ENCODE measurements around the gene STXBP5. TPM values are rescaled to one million over a fixed set of nuclear protein-coding genes. Genes with fewer than 3 reads are reported as not detected.

STXBP5 gene
- total RNA-seq, 2 donors from 2014 or later: 25.9 to 30.3 TPM

DNA sequence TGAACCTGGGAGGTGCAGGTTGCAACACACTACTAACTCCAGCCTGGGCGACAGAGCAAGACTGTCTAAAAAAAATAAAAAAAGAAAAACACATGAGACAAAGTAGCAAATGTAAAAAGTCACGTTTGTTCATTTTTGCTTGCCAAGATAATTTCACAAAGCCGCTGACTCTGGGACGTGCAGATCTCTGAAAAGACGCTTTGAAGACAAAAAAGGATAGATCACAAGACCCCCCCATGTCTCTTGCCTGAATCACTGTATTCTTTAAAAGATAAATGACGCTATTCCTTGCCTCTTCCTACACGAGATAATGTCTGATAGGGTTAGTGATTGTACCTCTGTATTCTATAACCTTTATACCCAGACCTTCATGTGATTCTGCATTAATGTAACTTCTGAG is 23.3 kb upstream of the STXBP5 start:
- H3K4me1 ChIP-seq: peaks cover 43% of the 10 kb centered on the region
- H3K4me3 ChIP-seq: no peak overlapping the region
- DNase-seq (no peak), ATAC-seq (no peak)
- no peaks in the 10 kb centered on the region for H3K36me3 ChIP-seq (replicated peaks in 1 of 2; ENCODE audit: insufficient read depth in 1 of 2, low read depth in 2 of 2)
- no peak overlapping the region for H3K27ac ChIP-seq
- no peaks in the 10 kb centered on the region for H3K9me3 ChIP-seq
- WGBS, 2 donors: 84 to 89% methylated on average over 7 of the region's 7 CpGs
- H3K27me3 ChIP-seq: no peaks in the 10 kb centered on the region
- intact Hi-C loops (cut with DNase I): no loop called here
- no peak for TF ChIP-seq POLR2A (IDR thresholded peaks at IDR 0.05)
- TF ChIP-seq, protein P1, sequence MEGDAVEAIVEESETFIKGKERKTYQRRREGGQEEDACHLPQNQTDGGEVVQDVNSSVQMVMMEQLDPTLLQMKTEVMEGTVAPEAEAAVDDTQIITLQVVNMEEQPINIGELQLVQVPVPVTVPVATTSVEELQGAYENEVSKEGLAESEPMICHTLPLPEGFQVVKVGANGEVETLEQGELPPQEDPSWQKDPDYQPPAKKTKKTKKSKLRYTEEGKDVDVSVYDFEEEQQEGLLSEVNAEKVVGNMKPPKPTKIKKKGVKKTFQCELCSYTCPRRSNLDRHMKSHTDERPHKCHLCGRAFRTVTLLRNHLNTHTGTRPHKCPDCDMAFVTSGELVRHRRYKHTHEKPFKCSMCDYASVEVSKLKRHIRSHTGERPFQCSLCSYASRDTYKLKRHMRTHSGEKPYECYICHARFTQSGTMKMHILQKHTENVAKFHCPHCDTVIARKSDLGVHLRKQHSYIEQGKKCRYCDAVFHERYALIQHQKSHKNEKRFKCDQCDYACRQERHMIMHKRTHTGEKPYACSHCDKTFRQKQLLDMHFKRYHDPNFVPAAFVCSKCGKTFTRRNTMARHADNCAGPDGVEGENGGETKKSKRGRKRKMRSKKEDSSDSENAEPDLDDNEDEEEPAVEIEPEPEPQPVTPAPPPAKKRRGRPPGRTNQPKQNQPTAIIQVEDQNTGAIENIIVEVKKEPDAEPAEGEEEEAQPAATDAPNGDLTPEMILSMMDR (IDR thresholded peaks at IDR 0.05): no peak

DNA sequence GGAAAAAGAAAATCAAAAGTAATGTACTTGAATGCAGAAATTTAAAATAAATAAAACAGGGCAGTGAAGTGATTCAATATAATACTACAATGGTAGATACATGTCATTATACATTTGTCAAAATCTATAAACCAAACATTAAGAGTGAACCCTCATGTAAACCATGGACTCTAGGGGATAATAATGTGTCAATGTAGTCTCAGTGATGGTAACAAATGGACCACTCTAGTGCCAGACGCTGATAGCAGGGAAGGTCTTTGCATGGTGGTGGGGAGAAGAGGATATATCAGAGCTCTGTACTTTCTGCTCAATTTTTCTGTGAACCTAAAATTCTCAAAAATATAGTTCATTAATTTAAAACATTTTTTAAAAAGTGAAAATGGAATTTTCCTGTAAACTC is 19.8 kb upstream of the STXBP5 start:
- Histone ChIP-seq H3K27ac (no peak overlapping the region), H3K4me3 (no peak overlapping the region), H3K27me3 (no peaks in the 10 kb centered on the region), H3K36me3 (replicated peaks in 1 of 2; ENCODE audit: insufficient read depth in 1 of 2, low read depth in 2 of 2) (no peaks in the 10 kb centered on the region), H3K9me3 (no peaks in the 10 kb centered on the region), H3K4me1 (peaks cover 10% of the 10 kb centered on the region)
- TF ChIP-seq, protein P1 (IDR thresholded peaks at IDR 0.05): no peak
- TF ChIP-seq POLR2A (IDR thresholded peaks at IDR 0.05): no peak
- no peak for ATAC-seq
- DNase-seq: no peak
- intact Hi-C loops (cut with DNase I): no loop called here
- 96 to 97% methylated on average over 1 of the region's 1 CpG for WGBS, 2 donors

DNA sequence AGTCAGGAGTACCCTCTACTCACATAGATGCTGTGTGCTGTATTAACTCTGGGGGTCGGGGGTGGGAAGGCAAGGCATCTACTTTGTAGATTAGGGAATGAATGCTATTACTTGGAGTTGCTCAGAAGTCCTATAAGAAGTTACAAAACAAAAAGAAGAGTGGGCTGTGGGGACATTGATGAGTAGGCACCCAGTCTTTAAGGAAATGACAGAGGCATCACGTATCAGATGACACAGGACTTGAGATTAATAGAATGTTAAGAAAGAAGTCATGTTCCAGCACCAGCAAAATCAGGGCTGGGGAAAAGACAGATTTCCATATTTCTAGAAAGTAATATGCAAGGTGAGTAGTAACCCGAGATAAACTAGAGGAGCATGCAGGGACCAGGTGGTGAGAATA is 19.0 kb upstream of the STXBP5 start:
- Histone ChIP-seq H3K36me3 (replicated peaks in 1 of 2; ENCODE audit: insufficient read depth in 1 of 2, low read depth in 2 of 2) (no peaks in the 10 kb centered on the region), H3K27me3 (no peaks in the 10 kb centered on the region), H3K4me3 (no peak overlapping the region), H3K27ac (no peak overlapping the region), H3K9me3 (no peaks in the 10 kb centered on the region), H3K4me1 (peaks cover 1% of the 10 kb centered on the region)
- no peak for ATAC-seq
- intact Hi-C loops (cut with DNase I): no loop called here
- no peak for DNase-seq
- TF ChIP-seq, protein P1 (IDR thresholded peaks at IDR 0.05): no peak
- TF ChIP-seq POLR2A (IDR thresholded peaks at IDR 0.05): no peak
- 91% methylated on average over 3 of the region's 3 CpGs for WGBS, 2 donors

DNA sequence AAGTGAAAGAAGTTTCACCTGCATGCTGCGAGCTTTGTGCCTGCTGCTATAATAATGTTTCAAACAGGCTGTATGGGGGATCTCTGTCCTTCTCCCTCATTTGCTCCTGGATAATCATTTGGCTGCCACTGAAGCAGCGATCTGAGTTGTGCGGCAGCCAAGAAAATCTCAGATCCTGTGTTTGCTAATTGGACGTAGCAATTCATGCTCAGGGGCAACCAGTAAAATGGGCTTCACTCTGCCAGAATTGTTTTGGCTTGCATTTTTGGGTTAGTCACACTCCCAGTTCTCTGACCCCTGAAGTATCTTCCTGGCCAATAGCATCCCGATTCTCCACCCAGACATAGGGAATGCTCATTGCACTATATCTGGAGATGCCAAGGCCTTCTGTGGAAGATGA is 13.7 kb upstream of the STXBP5 start:
- Histone ChIP-seq H3K36me3 (replicated peaks in 1 of 2; ENCODE audit: insufficient read depth in 1 of 2, low read depth in 2 of 2) (no peaks in the 10 kb centered on the region), H3K4me3 (no peak overlapping the region), H3K4me1 (peaks cover 12% of the 10 kb centered on the region), H3K27me3 (no peaks in the 10 kb centered on the region), H3K27ac (no peak overlapping the region), H3K9me3 (no peaks in the 10 kb centered on the region)
- intact Hi-C loops (cut with DNase I): no loop called here
- DNase-seq: peak in 1 of 4 donors; percentile 32
- WGBS, 2 donors: 42 to 46% methylated on average over 5 of the region's 5 CpGs
- TF ChIP-seq, protein P1 (IDR thresholded peaks at IDR 0.05): no peak
- no peak for TF ChIP-seq POLR2A (IDR thresholded peaks at IDR 0.05)
- no peak for ATAC-seq

DNA sequence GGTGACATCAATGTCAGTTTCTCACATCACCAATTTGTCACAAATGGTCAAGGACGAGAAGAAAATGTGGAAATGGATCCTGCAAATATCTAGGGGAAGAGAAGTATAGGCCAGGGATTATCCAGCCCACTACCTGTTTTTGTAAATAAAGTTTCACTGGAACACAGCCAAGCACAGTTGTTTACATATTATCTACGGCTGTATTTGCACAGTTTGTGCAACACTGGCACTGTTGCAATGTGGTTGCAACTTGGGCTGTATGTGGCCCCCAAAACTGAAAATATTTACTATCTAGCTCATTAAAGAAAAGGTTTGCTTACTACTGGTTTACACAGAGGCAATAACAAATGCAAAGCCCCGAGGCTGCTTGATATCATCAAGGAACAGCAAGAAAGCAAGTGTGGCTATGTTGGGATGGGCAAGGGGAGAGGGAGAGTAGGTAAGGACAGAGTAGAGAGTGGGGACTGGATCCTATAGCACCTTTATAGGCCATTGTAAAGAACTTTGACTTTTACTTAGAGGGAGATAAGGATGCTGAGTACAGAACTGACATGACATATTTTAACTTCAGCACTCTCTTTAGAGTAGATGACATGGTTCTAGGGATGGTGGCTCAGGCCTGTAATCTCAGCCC is 11.8 kb upstream of the STXBP5 start:
- DNase-seq (peak in 2 of 4 donors; percentile 27 to 30), ATAC-seq (peak; percentile 35)
- Histone ChIP-seq H3K27me3 (no peaks in the 10 kb centered on the region), H3K27ac (no peak overlapping the region), H3K4me3 (no peak overlapping the region), H3K36me3 (replicated peaks in 1 of 2; ENCODE audit: insufficient read depth in 1 of 2, low read depth in 2 of 2) (no peaks in the 10 kb centered on the region), H3K9me3 (no peaks in the 10 kb centered on the region), H3K4me1 (peaks cover 12% of the 10 kb centered on the region)
- WGBS, 2 donors: 26 to 28% methylated on average over 3 of the region's 3 CpGs
- TF ChIP-seq, protein P1 (IDR thresholded peaks at IDR 0.05): no peak
- TF ChIP-seq POLR2A (IDR thresholded peaks at IDR 0.05): no peak
- intact Hi-C loops (cut with DNase I): no loop called here

Measured in body of pancreas (tissue), 4 donors.